HK-2 (cell line): ENCODE results near the gene YWHAG.
A peak's percentile ranks its signal among the peaks of the same experiment; 100 is the strongest.
"Not testable (repeated sequence)": the region's sequence is repeated elsewhere in the genome, so short reads cannot be mapped to it uniquely, and the experiment has no call there.

ENCODE experiments used
- DNase-seq: peaks from one replicate; pipeline ENCODE4 v3.0.0-alpha.2; 2018; ENCODE audit not compliant: unreplicated experiment

The YWHAG gene

DNA sequence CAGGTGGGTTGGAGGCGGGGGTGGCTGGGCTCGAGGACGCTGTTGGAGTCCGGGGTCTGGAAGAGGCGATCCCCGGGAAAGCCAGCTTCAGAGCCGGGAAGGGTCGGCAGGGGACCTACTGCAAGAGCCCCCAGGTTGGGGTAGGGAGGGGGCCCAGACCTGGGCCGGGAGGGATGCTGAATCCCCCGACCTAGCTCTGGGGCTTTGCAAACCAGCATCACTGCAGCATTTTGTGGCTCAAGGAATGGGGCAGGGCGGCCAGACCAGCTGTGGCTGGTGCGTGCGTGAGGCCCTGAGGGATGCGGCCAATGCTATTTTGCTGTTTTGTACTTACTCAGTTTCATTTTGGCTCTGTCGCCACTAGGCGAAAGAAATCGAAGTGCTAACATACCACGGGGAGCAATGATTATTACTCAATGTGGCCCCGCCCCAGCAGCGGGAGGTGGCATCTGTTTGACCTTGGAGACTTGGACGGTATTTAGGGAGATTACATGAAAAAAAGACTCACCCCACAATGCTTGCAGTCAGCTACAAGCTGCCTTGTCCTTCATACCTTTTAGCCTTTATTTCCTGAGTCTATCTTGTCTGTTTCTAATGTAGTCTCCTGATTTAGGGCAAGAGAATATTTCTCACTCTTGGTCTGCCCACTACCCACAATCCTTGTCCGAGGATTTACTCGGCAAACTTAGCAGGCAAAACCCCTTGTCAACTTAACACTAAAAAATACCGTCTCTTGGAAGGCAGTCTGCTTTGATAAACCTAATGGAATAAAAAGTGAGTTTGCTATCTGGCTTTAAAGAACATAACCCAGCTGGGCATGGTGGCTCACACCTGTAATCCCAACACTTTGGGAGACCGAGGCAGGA, 40.1 kb downstream of the YWHAG start:
- peak; percentile 67 for DNase-seq

DNA sequence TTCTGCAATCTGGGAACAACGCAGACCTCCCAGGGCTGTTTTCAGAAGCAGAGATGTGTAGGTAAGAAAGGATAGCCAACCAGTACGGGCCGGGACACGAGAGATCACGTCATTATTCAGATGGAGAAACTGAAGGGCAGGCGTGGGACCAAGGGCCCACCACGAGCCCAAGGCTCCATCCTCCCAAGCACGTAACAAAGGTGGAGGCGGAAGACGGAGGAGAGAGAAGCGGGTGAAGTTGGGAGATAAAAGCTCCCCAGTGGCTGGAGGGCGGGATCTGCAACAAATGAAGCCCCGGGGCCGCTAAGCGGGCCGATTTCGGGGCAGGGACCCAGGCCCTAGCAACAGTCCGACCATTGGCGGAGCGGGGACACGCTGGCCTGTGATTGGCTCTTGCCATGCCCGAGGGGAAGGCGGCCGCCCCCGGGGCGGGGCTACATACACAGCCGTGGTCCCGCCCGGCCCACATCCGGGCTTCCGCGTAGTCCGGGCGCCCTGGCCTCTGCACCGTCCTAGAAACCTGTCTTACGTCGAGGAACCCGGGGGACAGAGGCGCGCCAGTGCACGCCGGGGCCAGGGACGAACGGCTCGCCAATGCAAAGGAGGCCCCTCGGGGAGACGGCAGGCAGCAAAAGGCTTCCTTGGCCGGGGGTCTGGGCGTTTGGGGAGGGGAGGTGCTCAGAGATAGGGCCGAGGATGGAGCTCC, 40.9 kb downstream of the YWHAG start:
- peak; percentile 97 for DNase-seq

DNA sequence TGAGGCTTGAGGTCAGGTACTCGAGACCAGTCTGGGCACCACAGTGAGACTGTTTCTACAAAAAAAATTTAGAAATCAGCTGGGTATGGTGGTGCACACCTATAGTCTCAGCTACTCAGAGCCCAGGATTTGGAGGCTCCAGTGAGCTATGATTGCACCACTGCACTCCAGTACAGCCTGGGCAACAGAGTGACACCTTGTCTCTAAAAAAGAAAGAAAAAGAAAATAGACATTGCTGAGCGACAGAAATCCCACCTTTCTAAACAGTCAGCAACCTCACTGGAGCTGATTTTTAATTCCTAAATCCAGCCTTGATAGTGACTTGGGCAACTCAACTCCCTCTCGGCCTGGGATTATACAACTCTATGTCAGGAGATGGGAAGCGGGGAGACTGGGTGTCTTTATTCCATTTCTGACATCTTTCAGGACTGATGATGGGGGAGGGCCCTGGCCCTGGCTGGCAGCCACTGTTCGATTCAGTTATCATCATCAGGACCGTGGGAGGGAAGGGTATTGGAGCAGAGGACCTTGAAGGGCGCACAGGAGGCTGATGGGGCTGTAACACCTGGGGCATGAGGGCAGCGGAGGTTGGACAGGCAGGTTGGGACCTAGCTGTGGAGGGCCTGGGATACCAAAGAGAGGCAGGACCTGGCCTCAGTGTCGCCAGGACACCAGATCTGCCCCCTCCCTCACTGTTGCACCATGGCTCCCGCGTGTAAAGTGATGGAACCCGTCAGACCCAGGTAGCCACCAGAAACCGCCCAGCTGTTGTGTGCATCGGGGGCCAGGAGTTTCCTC, 41.6 kb downstream of the YWHAG start:
- DNase-seq: no peak

DNA sequence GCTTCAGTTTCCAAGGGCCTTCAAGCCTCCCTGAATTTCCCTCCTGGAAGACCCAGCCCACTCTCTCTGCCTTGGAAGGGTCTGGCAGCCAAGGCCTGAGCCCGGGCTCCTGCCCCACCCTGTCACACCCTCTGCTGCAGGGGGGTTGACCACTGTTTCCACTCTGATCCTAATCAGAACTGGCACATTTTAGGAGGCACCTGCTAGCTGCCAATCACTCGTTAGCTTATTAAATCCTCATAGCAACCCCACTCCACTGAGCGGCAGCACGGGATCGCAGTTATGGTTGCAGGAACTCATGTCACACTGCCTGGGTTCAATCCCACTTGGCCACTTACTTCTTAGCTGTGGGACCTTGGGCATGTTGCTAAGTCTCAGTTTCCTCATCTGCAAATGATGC, 43.4 kb downstream of the YWHAG start:
- DNase-seq: no peak

GRCh38 chr7:76314740-76315139, 44.1 kb downstream of the YWHAG start:
- not testable (repeated sequence) for DNase-seq

DNA sequence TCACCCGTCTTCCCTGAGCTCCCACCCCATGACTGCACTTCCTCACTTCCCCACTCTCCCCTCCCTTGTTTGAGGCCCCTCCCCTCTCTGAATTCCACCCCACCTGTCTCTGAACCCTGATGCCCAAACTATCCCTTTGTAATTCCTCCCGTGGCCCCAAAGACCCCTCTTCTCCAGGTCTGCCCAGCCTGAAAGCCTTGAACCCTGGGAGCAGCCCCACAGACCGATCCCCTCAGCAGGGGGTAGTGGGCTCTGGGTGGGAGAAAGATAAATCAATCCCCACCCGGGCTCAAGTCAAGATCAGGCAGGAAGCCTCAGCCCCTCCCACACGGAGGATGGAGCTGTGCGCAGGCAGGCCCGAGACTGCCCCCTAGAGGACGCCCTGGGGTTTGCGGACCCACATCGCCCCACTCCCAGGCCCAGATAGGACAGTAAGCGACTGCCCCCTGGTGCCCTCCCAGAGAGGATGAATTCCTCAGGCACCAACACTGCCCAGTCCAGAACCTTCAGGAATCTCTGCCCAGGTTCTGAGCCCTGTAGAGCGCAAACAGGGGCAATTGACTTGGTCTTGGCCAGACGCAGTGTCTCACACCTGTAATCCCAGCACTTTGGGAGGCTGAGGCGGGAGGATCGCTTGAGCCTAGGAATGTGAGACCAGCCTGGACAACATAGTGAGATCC, 44.6 kb downstream of the YWHAG start:
- peak; percentile 98 for DNase-seq

- DNase-seq: not testable (repeated sequence)
These were observed 47.0 kb downstream of the YWHAG start for GRCh38 chr7:76311838-76312237.

GRCh38 chr7:76310102-76310957, 48.5 kb downstream of the YWHAG start:
- DNase-seq: no peak

- DNase-seq: not testable (repeated sequence)
These were observed 49.3 kb downstream of the YWHAG start for GRCh38 chr7:76309341-76310101.

DNA sequence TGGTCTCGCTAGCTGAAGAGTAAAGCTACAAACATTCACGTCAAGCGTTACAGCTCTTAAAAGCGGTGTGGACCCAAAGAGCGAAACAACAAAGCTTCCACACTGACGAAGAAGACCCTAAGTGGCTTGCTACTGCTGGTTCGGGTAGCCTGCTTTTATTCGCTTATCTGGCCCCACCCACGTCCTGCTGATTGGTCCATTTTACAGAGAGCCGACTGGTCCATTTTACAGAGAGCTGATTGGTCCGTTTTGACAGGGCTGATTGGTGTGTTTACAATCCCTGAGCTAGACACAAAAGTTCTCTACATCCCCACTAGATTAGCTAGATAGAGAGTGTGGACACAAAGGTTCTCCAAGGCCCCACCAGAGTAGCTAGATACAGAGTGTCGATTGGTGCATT, 49.9 kb downstream of the YWHAG start:
- DNase-seq: not testable (repeated sequence)

GRCh38 chr7:76304888-76305375, 53.9 kb downstream of the YWHAG start:
- DNase-seq: no peak

DNA sequence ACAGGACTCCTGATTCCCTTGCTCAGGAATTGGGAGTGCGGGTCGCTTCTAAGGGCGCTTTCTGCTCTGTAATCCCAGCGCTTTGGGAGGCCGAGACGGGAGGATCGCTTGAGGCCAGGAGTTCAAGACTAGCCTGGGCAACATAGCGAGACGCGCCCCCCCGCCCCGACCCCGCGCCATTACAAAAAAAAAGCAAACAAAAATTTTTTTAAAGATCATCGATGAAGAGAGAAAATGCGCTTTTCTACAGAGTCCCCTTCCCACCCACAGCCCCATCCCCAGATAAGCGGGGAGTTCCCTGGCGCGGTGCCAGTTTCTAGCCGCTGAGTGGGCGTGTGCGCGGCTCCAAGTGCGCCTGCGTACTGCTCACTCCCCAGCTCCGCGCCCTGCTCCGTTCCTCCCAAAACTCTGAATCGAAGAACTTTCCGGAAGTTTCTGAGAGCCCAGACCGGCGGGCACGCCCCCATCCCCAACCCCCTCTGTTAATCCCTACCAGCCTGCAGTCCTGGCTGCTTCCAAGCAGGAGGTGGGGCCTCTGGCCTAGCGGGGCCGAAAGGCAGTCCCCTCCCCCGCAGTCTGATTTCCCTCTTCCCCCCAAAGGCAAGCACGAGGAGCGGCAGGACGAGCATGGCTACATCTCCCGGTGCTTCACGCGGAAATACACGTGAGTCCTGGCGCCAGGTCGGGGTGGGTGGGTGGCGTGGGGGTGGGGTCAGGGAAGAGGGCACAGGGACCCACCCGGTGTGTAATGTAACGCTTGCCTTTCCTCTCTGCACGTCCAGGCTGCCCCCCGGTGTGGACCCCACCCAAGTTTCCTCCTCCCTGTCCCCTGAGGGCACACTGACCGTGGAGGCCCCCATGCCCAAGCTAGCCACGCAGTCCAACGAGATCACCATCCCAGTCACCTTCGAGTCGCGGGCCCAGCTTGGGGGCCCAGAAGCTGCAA, 55.3 kb downstream of the YWHAG start:
- peak; percentile 92 for DNase-seq

DNA sequence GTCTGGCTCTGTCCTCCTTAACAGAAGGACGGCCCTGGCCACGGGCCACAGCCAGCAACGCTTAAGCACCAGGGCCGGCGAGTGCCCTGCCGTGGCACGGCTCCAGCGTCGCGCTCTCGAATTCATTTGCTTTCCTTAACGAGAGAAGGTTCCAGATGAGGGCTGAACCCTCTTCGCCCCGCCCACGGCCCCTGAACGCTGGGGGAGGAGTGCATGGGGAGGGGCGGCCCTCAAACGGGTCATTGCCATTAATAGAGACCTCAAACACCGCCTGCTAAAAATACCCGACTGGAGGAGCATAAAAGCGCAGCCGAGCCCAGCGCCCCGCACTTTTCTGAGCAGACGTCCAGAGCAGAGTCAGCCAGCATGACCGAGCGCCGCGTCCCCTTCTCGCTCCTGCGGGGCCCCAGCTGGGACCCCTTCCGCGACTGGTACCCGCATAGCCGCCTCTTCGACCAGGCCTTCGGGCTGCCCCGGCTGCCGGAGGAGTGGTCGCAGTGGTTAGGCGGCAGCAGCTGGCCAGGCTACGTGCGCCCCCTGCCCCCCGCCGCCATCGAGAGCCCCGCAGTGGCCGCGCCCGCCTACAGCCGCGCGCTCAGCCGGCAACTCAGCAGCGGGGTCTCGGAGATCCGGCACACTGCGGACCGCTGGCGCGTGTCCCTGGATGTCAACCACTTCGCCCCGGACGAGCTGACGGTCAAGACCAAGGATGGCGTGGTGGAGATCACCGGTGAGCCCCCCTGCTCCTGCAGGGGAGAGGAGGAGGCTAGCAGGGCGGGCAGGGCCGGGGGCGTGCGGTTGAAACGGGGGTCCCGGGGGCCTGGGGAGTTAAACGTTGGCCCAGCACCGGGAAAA, 56.2 kb downstream of the YWHAG start, which contains the start of gene HSPB1:
HSPB1 (plus strand) TSS at position 327 of the 855 bp plus-strand sequence; CDS start at position 367, 40 bp downstream.
- peak; percentile 94 for DNase-seq

- no peak for DNase-seq
These were observed 57.8 kb downstream of the YWHAG start for GRCh38 chr7:76301000-76301399.

DNA sequence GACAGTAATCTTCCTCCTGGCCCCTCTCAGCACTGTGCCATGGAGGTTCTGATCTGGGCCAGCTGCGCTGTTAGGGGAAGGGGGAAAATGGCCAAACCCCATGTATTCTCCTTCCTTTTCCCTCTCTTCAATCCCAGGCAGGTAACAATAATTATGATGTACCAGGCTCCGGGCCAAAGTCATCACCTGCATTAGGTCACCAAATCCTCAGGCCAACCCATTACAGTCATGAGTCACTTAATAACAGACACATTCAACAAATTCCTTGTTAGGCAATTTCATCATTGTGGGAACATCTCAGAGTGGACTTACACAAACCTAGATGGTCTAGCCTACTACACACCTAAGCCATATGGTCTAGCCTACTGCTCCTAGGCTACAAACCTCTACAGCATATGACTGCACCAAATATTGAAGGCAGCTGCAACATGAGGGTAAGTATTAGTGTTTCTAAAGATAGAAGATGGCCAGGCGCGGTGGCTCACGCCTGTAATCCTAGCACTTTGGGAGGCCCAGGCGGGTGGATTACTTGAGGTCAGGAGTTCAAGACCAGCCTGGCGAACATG, 58.5 kb downstream of the YWHAG start:
- DNase-seq: no peak

GRCh38 chr7:76296743-76297740, 61.7 kb downstream of the YWHAG start:
- peak; percentile 38 for DNase-seq
